ENCODE measurements around the gene LILRB5.
"Not testable (repeated sequence)": the region's sequence is repeated elsewhere in the genome, so short reads cannot be mapped to it uniquely, and the experiment has no call there.

LILRB5 gene

GRCh38 chr19:54257116-54257480 lies at the start of gene LILRB5:
Gene LILRB5 (minus strand): TSS chr19:54257273. CDS start chr19:54257193, 80 bp downstream.
- DNase-seq (ENCODE audit: low spot score): no peak

GRCh38 chr19:54305141-54305540 lies 48.1 kb upstream of the LILRB5 start:
- no peak for DNase-seq (ENCODE audit: low spot score)

- no peak for DNase-seq (ENCODE audit: low spot score)
These were observed 45.2 kb upstream of the LILRB5 start for GRCh38 chr19:54302257-54302656.

- DNase-seq (ENCODE audit: low spot score): no peak
These were observed 42.4 kb upstream of the LILRB5 start for GRCh38 chr19:54299515-54299914.

GRCh38 chr19:54299126-54299498 lies 42.0 kb upstream of the LILRB5 start:
- DNase-seq (ENCODE audit: low spot score): no peak

GRCh38 chr19:54298357-54299125 lies 41.5 kb upstream of the LILRB5 start:
- DNase-seq (ENCODE audit: low spot score): no peak

- no peak for DNase-seq (ENCODE audit: low spot score)
These were observed 40.8 kb upstream of the LILRB5 start for GRCh38 chr19:54297759-54298305.

- DNase-seq (ENCODE audit: low spot score): no peak
These were observed 37.5 kb upstream of the LILRB5 start for GRCh38 chr19:54294539-54294938.

GRCh38 chr19:54289160-54289559 lies 32.1 kb upstream of the LILRB5 start:
- not testable (repeated sequence) for DNase-seq (ENCODE audit: low spot score)

- no peak for DNase-seq (ENCODE audit: low spot score)
These were observed 30.4 kb upstream of the LILRB5 start for GRCh38 chr19:54287456-54287855.

- not testable (repeated sequence) for DNase-seq (ENCODE audit: low spot score)
These were observed 29.2 kb upstream of the LILRB5 start for GRCh38 chr19:54286283-54286682.

- DNase-seq (ENCODE audit: low spot score): not testable (repeated sequence)
These were observed 28.5 kb upstream of the LILRB5 start for GRCh38 chr19:54285427-54286056.

- DNase-seq (ENCODE audit: low spot score): no peak
These were observed 25.8 kb upstream of the LILRB5 start for GRCh38 chr19:54282686-54283470.

- DNase-seq (ENCODE audit: low spot score): not testable (repeated sequence)
These were observed 24.6 kb upstream of the LILRB5 start for GRCh38 chr19:54281729-54282075.

GRCh38 chr19:54281007-54281728 lies 24.1 kb upstream of the LILRB5 start, which contains the start of gene LILRB2:
Gene LILRB2 (minus strand): TSS chr19:54281110. CDS start chr19:54280496, 614 bp downstream.
- DNase-seq (ENCODE audit: low spot score): no peak

- not testable (repeated sequence) for DNase-seq (ENCODE audit: low spot score)
These were observed 23.4 kb upstream of the LILRB5 start for GRCh38 chr19:54280441-54280840.

GRCh38 chr19:54280025-54280424 lies 23.0 kb upstream of the LILRB5 start:
- not testable (repeated sequence) for DNase-seq (ENCODE audit: low spot score)

GRCh38 chr19:54279406-54279962 lies 22.4 kb upstream of the LILRB5 start:
- no peak for DNase-seq (ENCODE audit: low spot score)

GRCh38 chr19:54278571-54279195 lies 21.6 kb upstream of the LILRB5 start:
- not testable (repeated sequence) for DNase-seq (ENCODE audit: low spot score)

- DNase-seq (ENCODE audit: low spot score): not testable (repeated sequence)
These were observed 21.0 kb upstream of the LILRB5 start for GRCh38 chr19:54278056-54278455.

GRCh38 chr19:54277111-54277615 lies 20.1 kb upstream of the LILRB5 start:
- not testable (repeated sequence) for DNase-seq (ENCODE audit: low spot score)

Measured in CD4-positive, alpha-beta T cell treated with Interleukin-15 for 4 hours (primary cell).